ENCODE data around the gene NUMB.

DNA sequence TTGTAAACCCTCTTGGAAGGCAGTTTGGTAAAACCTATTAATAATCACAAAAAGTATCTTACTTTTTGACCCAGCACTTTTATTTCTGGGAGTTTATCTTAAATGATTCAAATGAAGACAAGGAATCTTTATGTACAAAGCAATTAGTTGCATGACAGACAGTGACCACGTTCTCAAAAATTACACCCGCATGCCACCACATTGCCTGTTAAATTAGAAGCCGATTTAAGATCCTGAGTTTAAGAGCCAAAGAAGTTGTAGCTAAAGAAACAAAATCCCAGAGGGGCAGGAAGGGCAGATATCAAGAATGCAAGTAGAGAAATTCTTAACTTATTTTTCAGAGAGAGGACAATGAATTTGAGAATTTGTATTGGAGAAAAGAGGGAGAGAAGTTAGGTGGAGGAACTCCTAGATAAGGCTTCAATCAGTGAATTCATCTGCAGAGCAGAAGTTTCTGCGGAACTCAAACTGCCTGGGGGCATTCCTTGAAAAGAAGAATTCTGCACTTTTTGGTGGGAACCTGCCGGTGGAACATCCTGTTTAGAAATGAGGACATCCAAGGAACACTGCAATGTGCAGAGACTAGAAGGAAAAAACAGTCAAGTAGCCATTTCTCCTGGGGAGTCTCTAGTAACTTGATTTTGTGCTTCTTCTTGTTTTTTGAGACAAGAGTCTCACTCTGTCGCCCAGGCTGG lies 31.3 kb upstream of the NUMB start:
- TF ChIP-seq, protein P1, sequence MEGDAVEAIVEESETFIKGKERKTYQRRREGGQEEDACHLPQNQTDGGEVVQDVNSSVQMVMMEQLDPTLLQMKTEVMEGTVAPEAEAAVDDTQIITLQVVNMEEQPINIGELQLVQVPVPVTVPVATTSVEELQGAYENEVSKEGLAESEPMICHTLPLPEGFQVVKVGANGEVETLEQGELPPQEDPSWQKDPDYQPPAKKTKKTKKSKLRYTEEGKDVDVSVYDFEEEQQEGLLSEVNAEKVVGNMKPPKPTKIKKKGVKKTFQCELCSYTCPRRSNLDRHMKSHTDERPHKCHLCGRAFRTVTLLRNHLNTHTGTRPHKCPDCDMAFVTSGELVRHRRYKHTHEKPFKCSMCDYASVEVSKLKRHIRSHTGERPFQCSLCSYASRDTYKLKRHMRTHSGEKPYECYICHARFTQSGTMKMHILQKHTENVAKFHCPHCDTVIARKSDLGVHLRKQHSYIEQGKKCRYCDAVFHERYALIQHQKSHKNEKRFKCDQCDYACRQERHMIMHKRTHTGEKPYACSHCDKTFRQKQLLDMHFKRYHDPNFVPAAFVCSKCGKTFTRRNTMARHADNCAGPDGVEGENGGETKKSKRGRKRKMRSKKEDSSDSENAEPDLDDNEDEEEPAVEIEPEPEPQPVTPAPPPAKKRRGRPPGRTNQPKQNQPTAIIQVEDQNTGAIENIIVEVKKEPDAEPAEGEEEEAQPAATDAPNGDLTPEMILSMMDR (IDR thresholded peaks at IDR 0.05), result no peak
- TF ChIP-seq POLR2AphosphoS5 (IDR thresholded peaks at IDR 0.05) (no peak), EP300 (IDR thresholded peaks at IDR 0.05) (no peak)

Measured in esophagus muscularis mucosa (tissue), 4 donors.